ENCODE results near the gene CCDC148. TPM values are rescaled to one million over a fixed set of nuclear protein-coding genes. Genes with fewer than 3 reads are reported as not detected.

CCDC148 gene
- total and polyA plus RNA-seq, 2 donors from 2014 or later: 6.6 to 21.0 TPM

- no peak overlapping the region for H3K27ac ChIP-seq (ENCODE audit: low read depth in 2 of 2, low read length in 2 of 2)
- no peak overlapping the region for H3K4me3 ChIP-seq (ENCODE audit: low read length in 3 of 3)
- no peaks in the 10 kb centered on the region for H3K27me3 ChIP-seq (ENCODE audit: control insufficient read depth, insufficient read depth, low read length)
- no peak for FAIRE-seq
- TF ChIP-seq CTCF (IDR thresholded peaks at IDR 0.05; ENCODE audit: borderline replicate concordance, extremely low read depth, insufficient read depth): no peak
- no peak for DNase-seq
- intact Hi-C loops (cut with DNase I): no loop called here
- H3K9ac ChIP-seq (ENCODE audit: low read length in 3 of 3): no peak overlapping the region
- no peaks in the 10 kb centered on the region for H3K36me3 ChIP-seq (ENCODE audit: control insufficient read depth in 2 of 3, insufficient read depth in 3 of 3, low read length in 3 of 3)
- H3K4me1 ChIP-seq (ENCODE audit: control insufficient read depth in 2 of 3, insufficient read depth in 2 of 3, low read depth in 1 of 3, low read length in 3 of 3): no peaks in the 10 kb centered on the region
- H3K9me3 ChIP-seq (ENCODE audit: control insufficient read depth in 2 of 3, insufficient read depth in 1 of 3, low read length in 3 of 3): no peaks in the 10 kb centered on the region
These were observed 187.4 kb downstream of the CCDC148 start for GRCh38 chr2:158269143-158269542.

GRCh38 chr2:158266111-158266510, 190.4 kb downstream of the CCDC148 start:
- FAIRE-seq: no peak
- intact Hi-C loops (cut with DNase I): no loop called here
- Histone ChIP-seq H3K36me3 (ENCODE audit: control insufficient read depth in 2 of 3, insufficient read depth in 3 of 3, low read length in 3 of 3) (no peaks in the 10 kb centered on the region), H3K27ac (ENCODE audit: low read depth in 2 of 2, low read length in 2 of 2) (no peak overlapping the region), H3K4me1 (ENCODE audit: control insufficient read depth in 2 of 3, insufficient read depth in 2 of 3, low read depth in 1 of 3, low read length in 3 of 3) (no peaks in the 10 kb centered on the region), H3K9me3 (ENCODE audit: control insufficient read depth in 2 of 3, insufficient read depth in 1 of 3, low read length in 3 of 3) (no peaks in the 10 kb centered on the region), H3K9ac (ENCODE audit: low read length in 3 of 3) (no peak overlapping the region), H3K4me3 (ENCODE audit: low read length in 3 of 3) (no peak overlapping the region), H3K27me3 (ENCODE audit: control insufficient read depth, insufficient read depth, low read length) (no peaks in the 10 kb centered on the region)
- no peak for TF ChIP-seq CTCF (IDR thresholded peaks at IDR 0.05; ENCODE audit: borderline replicate concordance, extremely low read depth, insufficient read depth)
- DNase-seq: no peak

- no peak overlapping the region for H3K9ac ChIP-seq (ENCODE audit: low read length in 3 of 3)
- TF ChIP-seq CTCF (IDR thresholded peaks at IDR 0.05; ENCODE audit: borderline replicate concordance, extremely low read depth, insufficient read depth): no peak
- H3K4me3 ChIP-seq (ENCODE audit: low read length in 3 of 3): no peak overlapping the region
- no peak overlapping the region for H3K27ac ChIP-seq (ENCODE audit: low read depth in 2 of 2, low read length in 2 of 2)
- FAIRE-seq (no peak), DNase-seq (no peak)
- no peaks in the 10 kb centered on the region for H3K9me3 ChIP-seq (ENCODE audit: control insufficient read depth in 2 of 3, insufficient read depth in 1 of 3, low read length in 3 of 3)
- no peaks in the 10 kb centered on the region for H3K36me3 ChIP-seq (ENCODE audit: control insufficient read depth in 2 of 3, insufficient read depth in 3 of 3, low read length in 3 of 3)
- no peaks in the 10 kb centered on the region for H3K27me3 ChIP-seq (ENCODE audit: control insufficient read depth, insufficient read depth, low read length)
- intact Hi-C loops (cut with DNase I): no loop called here
- H3K4me1 ChIP-seq (ENCODE audit: control insufficient read depth in 2 of 3, insufficient read depth in 2 of 3, low read depth in 1 of 3, low read length in 3 of 3): no peaks in the 10 kb centered on the region
These were observed 201.3 kb downstream of the CCDC148 start for GRCh38 chr2:158255257-158255656.

- Histone ChIP-seq H3K36me3 (ENCODE audit: control insufficient read depth in 2 of 3, insufficient read depth in 3 of 3, low read length in 3 of 3) (no peaks in the 10 kb centered on the region), H3K27ac (ENCODE audit: low read depth in 2 of 2, low read length in 2 of 2) (no peak overlapping the region), H3K4me3 (ENCODE audit: low read length in 3 of 3) (no peak overlapping the region), H3K9ac (ENCODE audit: low read length in 3 of 3) (no peak overlapping the region), H3K27me3 (ENCODE audit: control insufficient read depth, insufficient read depth, low read length) (no peaks in the 10 kb centered on the region), H3K9me3 (ENCODE audit: control insufficient read depth in 2 of 3, insufficient read depth in 1 of 3, low read length in 3 of 3) (no peaks in the 10 kb centered on the region), H3K4me1 (ENCODE audit: control insufficient read depth in 2 of 3, insufficient read depth in 2 of 3, low read depth in 1 of 3, low read length in 3 of 3) (no peaks in the 10 kb centered on the region)
- intact Hi-C loops (cut with DNase I): no loop called here
- FAIRE-seq (no peak), DNase-seq (no peak)
- TF ChIP-seq CTCF (IDR thresholded peaks at IDR 0.05; ENCODE audit: borderline replicate concordance, extremely low read depth, insufficient read depth): no peak
These were observed 203.4 kb downstream of the CCDC148 start for GRCh38 chr2:158253170-158253569.
